HL-60 (cell line): ENCODE measurements around the gene PLA2G4E.

Experiments
- DNase-seq, 2 experiments: peaks; one replicate each; pipeline ENCODE4 v3.0.0-alpha.2; 2010 to 2020; ENCODE audit warnings: low read depth in 1 of 2, low spot score in 1 of 2
- H3K27ac ChIP-seq: fragments of 250-450 bp; sonication (Bioruptor Pico); replicated peaks from 2 replicates; pipeline ENCODE4 v1.5.1; 2020; ENCODE audit warnings: mild to moderate bottlenecking, moderate library complexity
- H3K27me3 ChIP-seq: fragments of 250-450 bp; sonication (Bioruptor Pico); 2 replicates; pipeline ENCODE4 v1.5.1; 2021; ENCODE audit warnings: mild to moderate bottlenecking, moderate library complexity; ENCODE audit not compliant: insufficient read depth, poor library complexity, severe bottlenecking
- H3K4me3 ChIP-seq: replicated peaks from 2 replicates; pipeline ENCODE4 v1.5.1; 2011; ENCODE audit warnings: mild to moderate bottlenecking, control low read depth, low read length; ENCODE audit not compliant: insufficient read depth
- GABPA ChIP-seq: IDR thresholded peaks from 2 replicates; pipeline ENCODE4 v1.6.1; 2012; ENCODE audit warnings: low read depth
- POLR2AphosphoS5 ChIP-seq: IDR thresholded peaks from 2 replicates; pipeline ENCODE4 v1.6.1; 2012; ENCODE audit warnings: low read depth
- SPI1 ChIP-seq: IDR thresholded peaks from 2 replicates; pipeline ENCODE4 v1.6.1; 2012; ENCODE audit warnings: low read depth, mild to moderate bottlenecking, borderline replicate concordance
- TF ChIP-seq, protein P1 (sequence below): IDR thresholded peaks from one replicate; pipeline ENCODE4 v1.5.1; 2011; ENCODE audit warnings: low read length, control low read depth, inconsistent platforms; ENCODE audit not compliant: insufficient read depth
- TF ChIP-seq, protein P2 (sequence below): IDR thresholded peaks from 2 replicates; pipeline ENCODE4 v1.6.1; 2012; ENCODE audit warnings: low read depth; ENCODE audit not compliant: insufficient replicate concordance

Gene PLA2G4E

DNA sequence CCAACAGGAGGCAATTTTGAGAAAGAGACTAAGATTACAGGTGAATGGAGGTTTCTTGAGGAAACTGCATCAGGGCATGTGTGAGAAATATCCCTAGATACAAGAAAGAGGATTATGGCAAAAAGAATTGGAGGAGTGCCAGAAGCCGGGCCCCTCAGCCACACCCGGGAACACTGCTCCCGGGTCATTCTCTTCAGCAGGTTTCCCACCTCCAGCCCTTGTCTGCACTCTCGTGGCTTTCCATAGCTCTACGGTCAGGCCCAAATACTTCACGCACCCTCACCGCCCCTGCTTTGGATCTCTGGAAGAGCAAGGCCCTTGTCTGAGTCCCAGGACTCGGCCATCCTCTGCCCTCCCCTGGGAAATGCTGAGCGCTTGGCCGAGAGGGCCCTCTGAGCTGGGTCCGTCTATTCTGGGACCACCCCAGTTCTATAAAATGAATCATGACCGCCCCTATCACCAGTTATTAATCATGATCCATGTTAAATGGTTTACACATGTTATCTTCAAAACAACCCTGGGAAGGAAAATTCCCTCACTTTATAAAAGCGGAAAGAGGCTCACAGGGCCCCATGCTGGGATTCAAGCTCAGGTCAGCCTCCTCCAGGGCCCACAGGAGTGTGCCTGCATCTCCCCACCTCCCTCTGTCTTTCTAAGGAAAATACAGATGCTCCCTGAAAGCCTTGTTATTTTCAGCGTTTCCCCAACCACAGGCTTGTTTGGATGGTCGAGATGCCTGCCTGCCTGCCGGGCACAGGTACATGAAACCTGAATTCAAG is 88.1 kb downstream of the PLA2G4E start:
- TF ChIP-seq SPI1 (no peak), POLR2AphosphoS5 (no peak), GABPA (no peak)
- TF ChIP-seq, protein P1, sequence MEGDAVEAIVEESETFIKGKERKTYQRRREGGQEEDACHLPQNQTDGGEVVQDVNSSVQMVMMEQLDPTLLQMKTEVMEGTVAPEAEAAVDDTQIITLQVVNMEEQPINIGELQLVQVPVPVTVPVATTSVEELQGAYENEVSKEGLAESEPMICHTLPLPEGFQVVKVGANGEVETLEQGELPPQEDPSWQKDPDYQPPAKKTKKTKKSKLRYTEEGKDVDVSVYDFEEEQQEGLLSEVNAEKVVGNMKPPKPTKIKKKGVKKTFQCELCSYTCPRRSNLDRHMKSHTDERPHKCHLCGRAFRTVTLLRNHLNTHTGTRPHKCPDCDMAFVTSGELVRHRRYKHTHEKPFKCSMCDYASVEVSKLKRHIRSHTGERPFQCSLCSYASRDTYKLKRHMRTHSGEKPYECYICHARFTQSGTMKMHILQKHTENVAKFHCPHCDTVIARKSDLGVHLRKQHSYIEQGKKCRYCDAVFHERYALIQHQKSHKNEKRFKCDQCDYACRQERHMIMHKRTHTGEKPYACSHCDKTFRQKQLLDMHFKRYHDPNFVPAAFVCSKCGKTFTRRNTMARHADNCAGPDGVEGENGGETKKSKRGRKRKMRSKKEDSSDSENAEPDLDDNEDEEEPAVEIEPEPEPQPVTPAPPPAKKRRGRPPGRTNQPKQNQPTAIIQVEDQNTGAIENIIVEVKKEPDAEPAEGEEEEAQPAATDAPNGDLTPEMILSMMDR = no peak
- TF ChIP-seq, protein P2, sequence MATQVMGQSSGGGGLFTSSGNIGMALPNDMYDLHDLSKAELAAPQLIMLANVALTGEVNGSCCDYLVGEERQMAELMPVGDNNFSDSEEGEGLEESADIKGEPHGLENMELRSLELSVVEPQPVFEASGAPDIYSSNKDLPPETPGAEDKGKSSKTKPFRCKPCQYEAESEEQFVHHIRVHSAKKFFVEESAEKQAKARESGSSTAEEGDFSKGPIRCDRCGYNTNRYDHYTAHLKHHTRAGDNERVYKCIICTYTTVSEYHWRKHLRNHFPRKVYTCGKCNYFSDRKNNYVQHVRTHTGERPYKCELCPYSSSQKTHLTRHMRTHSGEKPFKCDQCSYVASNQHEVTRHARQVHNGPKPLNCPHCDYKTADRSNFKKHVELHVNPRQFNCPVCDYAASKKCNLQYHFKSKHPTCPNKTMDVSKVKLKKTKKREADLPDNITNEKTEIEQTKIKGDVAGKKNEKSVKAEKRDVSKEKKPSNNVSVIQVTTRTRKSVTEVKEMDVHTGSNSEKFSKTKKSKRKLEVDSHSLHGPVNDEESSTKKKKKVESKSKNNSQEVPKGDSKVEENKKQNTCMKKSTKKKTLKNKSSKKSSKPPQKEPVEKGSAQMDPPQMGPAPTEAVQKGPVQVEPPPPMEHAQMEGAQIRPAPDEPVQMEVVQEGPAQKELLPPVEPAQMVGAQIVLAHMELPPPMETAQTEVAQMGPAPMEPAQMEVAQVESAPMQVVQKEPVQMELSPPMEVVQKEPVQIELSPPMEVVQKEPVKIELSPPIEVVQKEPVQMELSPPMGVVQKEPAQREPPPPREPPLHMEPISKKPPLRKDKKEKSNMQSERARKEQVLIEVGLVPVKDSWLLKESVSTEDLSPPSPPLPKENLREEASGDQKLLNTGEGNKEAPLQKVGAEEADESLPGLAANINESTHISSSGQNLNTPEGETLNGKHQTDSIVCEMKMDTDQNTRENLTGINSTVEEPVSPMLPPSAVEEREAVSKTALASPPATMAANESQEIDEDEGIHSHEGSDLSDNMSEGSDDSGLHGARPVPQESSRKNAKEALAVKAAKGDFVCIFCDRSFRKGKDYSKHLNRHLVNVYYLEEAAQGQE = no peak
- no peak overlapping the region for H3K4me3 ChIP-seq
- H3K27ac ChIP-seq = no peak overlapping the region
- no peaks in the 10 kb centered on the region for H3K27me3 ChIP-seq
- DNase-seq = no peak

DNA sequence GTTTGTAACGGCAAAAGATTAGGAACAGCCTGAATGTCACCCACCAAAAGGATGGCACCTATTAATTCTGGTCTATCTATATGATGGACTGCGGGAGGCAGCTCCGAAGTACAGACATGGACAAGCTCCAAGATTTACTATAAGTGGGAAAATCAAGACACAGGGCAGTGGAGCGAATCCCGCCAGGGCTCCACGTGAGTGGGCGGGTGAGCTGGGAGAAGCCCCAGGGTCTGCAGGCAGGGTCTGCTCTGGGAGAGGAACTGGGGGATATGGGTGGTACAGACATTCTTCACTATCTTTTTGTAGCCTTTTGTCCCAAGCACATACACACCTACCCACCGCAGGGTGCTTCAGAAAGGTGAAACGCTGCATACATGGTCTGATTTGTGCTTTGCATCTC is 88.7 kb downstream of the PLA2G4E start:
- no peak for DNase-seq
- no peaks in the 10 kb centered on the region for H3K27me3 ChIP-seq
- H3K27ac ChIP-seq = no peak overlapping the region
- TF ChIP-seq, protein P2 = no peak
- TF ChIP-seq GABPA (no peak), POLR2AphosphoS5 (no peak), SPI1 (no peak)
- TF ChIP-seq, protein P1 = no peak
- H3K4me3 ChIP-seq = no peak overlapping the region
